Small intestine (tissue), 7 donors: ENCODE data around the gene HSPBP1. TPM values are rescaled to one million over a fixed set of nuclear protein-coding genes. Genes with fewer than 3 reads are reported as not detected.

ENCODE experiments used
- DNase-seq, 2 donors: peaks; one replicate each; pipeline versions ENCODE4 v3.0.0 to v3.0.0-alpha.2; 2013
- FAIRE-seq: peaks from 2 replicates; lab custom pipeline; 2012; peaks lifted over from hg19 to GRCh38; lab: Jason Lieb, UNC
- H3K27ac ChIP-seq, 3 donors: one replicate each; pipeline ENCODE4 v1.5.1; 2013; ENCODE audit warnings: low read length in 2 of 3, mild to moderate bottlenecking in 2 of 3, control low read depth in 1 of 3, inconsistent platforms in 1 of 3, low read depth in 1 of 3, moderate library complexity in 1 of 3
- H3K27me3 ChIP-seq, 3 donors: one replicate each; pipeline ENCODE4 v1.6.1; 2013; ENCODE audit warnings: low read length in 3 of 3, inconsistent platforms in 1 of 3; ENCODE audit not compliant: control insufficient read depth in 3 of 3, insufficient read depth in 3 of 3
- H3K36me3 ChIP-seq, 3 donors: one replicate each; pipeline ENCODE4 v1.6.1; 2013; ENCODE audit warnings: low read length in 3 of 3, inconsistent platforms in 1 of 3, low read depth in 1 of 3, mild to moderate bottlenecking in 1 of 3, moderate library complexity in 1 of 3; ENCODE audit not compliant: control insufficient read depth in 3 of 3, insufficient read depth in 2 of 3
- H3K4me1 ChIP-seq, 3 donors: one replicate each; pipeline ENCODE4 v1.6.1; 2013; ENCODE audit warnings: low read length in 2 of 3, inconsistent platforms in 1 of 3, low read depth in 1 of 3, mild to moderate bottlenecking in 1 of 3, moderate library complexity in 1 of 3; ENCODE audit not compliant: control insufficient read depth in 3 of 3, insufficient read depth in 2 of 3
- H3K4me3 ChIP-seq, 3 donors: one replicate each; pipeline ENCODE4 v1.5.1; 2013; ENCODE audit warnings: low read length in 3 of 3, control low read depth in 1 of 3, inconsistent platforms in 1 of 3, low read depth in 1 of 3, mild to moderate bottlenecking in 1 of 3, moderate library complexity in 1 of 3
- H3K9me3 ChIP-seq, 2 donors: one replicate each; pipeline ENCODE4 v1.6.1; 2013; ENCODE audit warnings: low read depth in 1 of 2, low read length in 1 of 2; ENCODE audit not compliant: control insufficient read depth in 2 of 2, insufficient read depth in 1 of 2
- WGBS, 3 donors: extraction: QIAGEN DNeasy Blood & Tissue Kit; methylation state at CpG; one replicate each; pipeline ENCODE4 v1.1.7; 2013; 5-methylcytosine and 5-hydroxymethylcytosine counted together
- polyA plus RNA-seq, 4 donors: library from polyadenylated mRNA; stranded (reverse) in 3 of 4; unstranded in 1 of 4; fragments of 200-250 nt in 3 of 4; fragments of 120-200 nt in 1 of 4; gene quantifications; one replicate each; pipeline versions ENCODE4 v1.2.1 to v1.2.3, GENCODE V29; 2013
- donor health status: healthy with polysubstance abuse.
- donor health status: control.
- donor health status: control.
- donor health status: Bipolar disorder and iron deficiency.
- donor health status: healthy.

The HSPBP1 gene
- polyA plus RNA-seq, 4 donors, result 25.9 to 61.9 (median 31.4) TPM

GRCh38 chr19:55276720-55277430, 3.0 kb downstream of the HSPBP1 start:
- 63 to 76% (median 66%) methylated on average over 15 of the region's 15 CpGs for WGBS, 3 donors
- no peak for FAIRE-seq
- peaks cover 4 to 54% (median 5%) of the 10 kb centered on the region in 3 donors for H3K36me3 ChIP-seq
- H3K9me3 ChIP-seq, result no peaks in the 10 kb centered on the region
- H3K27ac ChIP-seq, result peak overlapping the region in 2 of 3 donors; percentile 48 to 82
- peak in 1 of 2 donors; percentile 68 for DNase-seq
- H3K4me1 ChIP-seq, result peaks cover 0 to 17% (median 4%) of the 10 kb centered on the region in 3 donors
- no peak overlapping the region for H3K4me3 ChIP-seq
- no peaks in the 10 kb centered on the region for H3K27me3 ChIP-seq

DNA sequence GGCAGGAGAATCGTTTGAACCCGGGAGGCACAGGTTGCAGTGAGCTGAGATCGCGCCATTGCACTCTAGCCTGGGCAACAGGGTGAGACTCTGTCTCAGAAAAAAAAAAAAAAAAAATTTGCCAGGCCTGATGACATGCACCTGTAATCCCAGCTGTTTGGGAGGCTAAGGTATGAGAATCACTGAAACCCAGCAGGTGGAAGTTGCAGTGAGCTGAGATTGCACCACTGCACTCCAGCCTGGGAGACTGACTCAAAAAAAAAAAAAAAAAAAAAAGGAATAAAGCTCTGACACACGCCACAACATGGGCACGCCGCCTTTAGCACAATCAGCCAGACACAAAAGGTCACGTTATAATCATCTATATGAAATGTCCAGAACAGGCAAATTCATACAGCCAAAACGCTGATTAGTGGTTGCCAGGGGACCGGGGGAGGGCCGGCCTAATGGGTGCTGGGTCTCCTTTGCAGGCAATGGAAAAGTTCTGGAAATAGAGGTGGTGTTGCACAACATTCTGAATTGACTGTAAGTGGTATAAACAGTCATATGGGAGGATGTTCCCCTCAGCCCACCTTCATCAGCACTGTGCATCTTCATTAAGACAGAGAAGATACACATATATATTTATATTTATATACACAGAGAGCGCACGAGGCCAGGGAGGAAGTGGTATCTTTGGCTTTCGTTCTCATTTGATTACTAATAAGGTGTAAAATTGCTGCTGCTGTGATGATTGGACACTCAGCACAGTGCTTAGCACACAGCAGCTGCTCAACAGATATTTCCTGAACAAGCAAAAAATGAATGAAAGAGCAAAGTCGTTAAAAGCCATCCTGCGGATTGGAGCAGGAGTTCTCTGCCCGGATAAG, 3.8 kb downstream of the HSPBP1 start:
- Histone ChIP-seq H3K4me3 (no peak overlapping the region), H3K27ac (peak overlapping the region in 2 of 3 donors; percentile 37 to 82), H3K9me3 (no peaks in the 10 kb centered on the region), H3K27me3 (no peaks in the 10 kb centered on the region), H3K4me1 (peaks cover 0 to 13% (median 4%) of the 10 kb centered on the region in 3 donors), H3K36me3 (peaks cover 4 to 62% (median 5%) of the 10 kb centered on the region in 3 donors)
- FAIRE-seq, result no peak
- WGBS, 3 donors, result 65 to 77% (median 67%) methylated on average over 17 of the region's 17 CpGs
- peak in 1 of 2 donors; percentile 26 for DNase-seq

- FAIRE-seq (no peak), DNase-seq (no peak)
- 95 to 96% (median 95%) methylated on average over 31 to 36 of the region's 36 CpGs for WGBS, 3 donors
- peaks cover 0 to 8% (median 4%) of the 10 kb centered on the region in 3 donors for H3K4me1 ChIP-seq
- peaks cover 4 to 73% (median 5%) of the 10 kb centered on the region in 3 donors for H3K36me3 ChIP-seq
- H3K27me3 ChIP-seq, result no peaks in the 10 kb centered on the region
- no peak overlapping the region for H3K4me3 ChIP-seq
- H3K9me3 ChIP-seq, result no peaks in the 10 kb centered on the region
- H3K27ac ChIP-seq, result no peak overlapping the region
Measured at GRCh38 chr19:55273978-55274707, 5.8 kb downstream of the HSPBP1 start.

DNA sequence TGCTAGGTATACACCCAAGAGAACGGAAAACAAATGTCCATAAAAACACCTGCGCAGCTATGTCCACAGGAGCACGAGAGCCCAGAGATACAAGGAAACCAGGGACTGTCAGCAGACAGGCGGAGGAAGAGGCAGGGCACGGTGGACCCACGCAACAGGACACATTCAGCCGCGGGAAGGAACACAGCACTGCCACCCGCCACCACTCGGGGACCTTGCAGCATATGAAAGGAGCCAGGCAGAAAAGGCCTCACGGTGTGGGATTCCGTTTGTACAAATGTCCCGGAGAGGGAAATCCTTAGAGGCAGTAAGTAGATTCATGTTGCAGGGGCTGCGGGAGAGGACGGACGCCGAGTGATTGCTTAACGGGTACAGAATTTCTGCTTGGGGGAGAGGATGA, 7.8 kb downstream of the HSPBP1 start:
- WGBS, 3 donors, result 95 to 97% (median 96%) methylated on average over 18 of the region's 18 CpGs
- peaks cover 4 to 65% (median 5%) of the 10 kb centered on the region in 3 donors for H3K36me3 ChIP-seq
- H3K4me3 ChIP-seq, result no peak overlapping the region
- no peak for FAIRE-seq
- no peak for DNase-seq
- H3K9me3 ChIP-seq, result peaks cover 0 to under 1% of the 10 kb centered on the region in 2 donors
- H3K27ac ChIP-seq, result no peak overlapping the region
- peaks cover 0 to 4% (median 3%) of the 10 kb centered on the region in 3 donors for H3K4me1 ChIP-seq
- no peaks in the 10 kb centered on the region for H3K27me3 ChIP-seq

DNA sequence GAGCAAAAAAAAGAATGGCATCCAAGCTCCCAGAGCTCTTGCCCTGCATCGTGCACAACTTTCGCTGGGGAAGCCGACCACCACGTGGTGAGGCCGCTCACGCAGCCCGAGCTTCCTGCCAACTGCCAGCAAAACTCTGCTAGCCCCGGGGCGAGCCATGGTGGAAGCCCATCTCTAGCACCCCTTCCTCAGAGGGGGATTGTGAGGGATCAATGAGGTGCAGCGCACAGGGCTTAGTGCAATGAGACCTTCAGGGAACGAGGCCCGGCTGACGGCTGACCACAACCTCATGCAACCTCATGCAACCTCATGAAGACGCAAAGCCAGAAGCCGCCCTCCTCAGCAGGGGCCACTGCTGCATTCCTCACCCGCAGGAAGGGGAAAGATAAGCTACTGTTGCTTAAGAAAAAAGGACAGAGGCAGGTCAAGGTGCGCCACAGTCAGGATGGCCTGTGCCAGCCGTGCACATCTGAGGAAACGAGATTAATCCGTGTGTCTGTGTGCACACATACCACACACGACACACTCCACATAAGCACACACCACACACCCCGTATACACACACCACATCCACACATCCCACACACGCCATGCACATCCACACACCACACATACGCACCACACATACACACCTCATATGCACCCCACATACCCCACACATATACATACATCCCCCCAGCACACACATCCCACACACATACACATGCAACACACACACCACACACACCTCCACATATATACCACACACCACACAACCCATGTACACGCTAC, 9.6 kb downstream of the HSPBP1 start:
- peaks cover 0 to 4% (median 0%) of the 10 kb centered on the region in 3 donors for H3K4me1 ChIP-seq
- no peak for FAIRE-seq
- peaks cover 3 to 60% (median 4%) of the 10 kb centered on the region in 3 donors for H3K36me3 ChIP-seq
- no peaks in the 10 kb centered on the region for H3K27me3 ChIP-seq
- 84 to 94% (median 91%) methylated on average over 25 of the region's 25 CpGs for WGBS, 3 donors
- no peak overlapping the region for H3K27ac ChIP-seq
- DNase-seq, result peak in 1 of 2 donors; percentile 18
- H3K4me3 ChIP-seq, result no peak overlapping the region
- H3K9me3 ChIP-seq, result peaks cover 0 to 3% of the 10 kb centered on the region in 2 donors

- Histone ChIP-seq H3K9me3 (peaks cover 0 to 3% of the 10 kb centered on the region in 2 donors), H3K36me3 (peaks cover 3 to 56% (median 4%) of the 10 kb centered on the region in 3 donors), H3K4me3 (no peak overlapping the region), H3K4me1 (peaks cover 0 to 4% (median 0%) of the 10 kb centered on the region in 3 donors), H3K27ac (no peak overlapping the region), H3K27me3 (no peaks in the 10 kb centered on the region)
- WGBS, 3 donors, result 93 to 97% (median 95%) methylated on average over 8 of the region's 8 CpGs
- DNase-seq (no peak), FAIRE-seq (no peak)
Measured at GRCh38 chr19:55269299-55269698, 10.6 kb downstream of the HSPBP1 start.

GRCh38 chr19:55266840-55267239, 13.1 kb downstream of the HSPBP1 start:
- no peaks in the 10 kb centered on the region for H3K27me3 ChIP-seq
- H3K9me3 ChIP-seq, result peaks cover 0 to 3% of the 10 kb centered on the region in 2 donors
- H3K27ac ChIP-seq, result no peak overlapping the region
- DNase-seq (no peak), FAIRE-seq (no peak)
- H3K4me3 ChIP-seq, result no peak overlapping the region
- peaks cover 0 to 43% (median 0%) of the 10 kb centered on the region in 3 donors for H3K36me3 ChIP-seq
- whole genome bisulfite sequencing, 3 donors, result 97 to 99% (median 98%) methylated on average over 4 of the region's 4 CpGs
- peaks cover 0 to 4% (median 0%) of the 10 kb centered on the region in 3 donors for H3K4me1 ChIP-seq
